Uterus (tissue), 2 donors: ENCODE data around the gene IKZF3.

Experiments used
- CTCF ChIP-seq, 4 experiments: fragments of 200-600 bp in 2 of 4; fragments of 450-650 bp in 2 of 4; sonication (generic) in 2 of 4; IDR thresholded peaks; one replicate each; pipeline ENCODE4 v1.5.1; 2016 to 2019; ENCODE audit warnings: antibody characterized with exemption in 4 of 4, mild to moderate bottlenecking in 2 of 4, moderate library complexity in 1 of 4
- POLR2A ChIP-seq, 2 donors: fragments of 450-650 bp; IDR thresholded peaks; one replicate each; pipeline ENCODE4 v1.6.1; 2016; ENCODE audit warnings: antibody characterized with exemption in 2 of 2, mild to moderate bottlenecking in 1 of 2, moderate library complexity in 1 of 2

GRCh38 chr17:39868554-39868942, 4.4 kb upstream of the IKZF3 start:
- TF ChIP-seq CTCF (IDR thresholded peaks at IDR 0.05) (no peak), POLR2A (IDR thresholded peaks at IDR 0.05) (no peak)
